ENCODE results near the gene CPEB4. TPM values are rescaled to one million over a fixed set of nuclear protein-coding genes. Genes with fewer than 3 reads are reported as not detected.

CPEB4 gene
- total and polyA plus RNA-seq, 9 of the 15 experiments (the other 6 are each of a cell fraction or from before 2014, with no cell fraction given) = 7.4 to 21.3 (median 12.4) TPM

DNA sequence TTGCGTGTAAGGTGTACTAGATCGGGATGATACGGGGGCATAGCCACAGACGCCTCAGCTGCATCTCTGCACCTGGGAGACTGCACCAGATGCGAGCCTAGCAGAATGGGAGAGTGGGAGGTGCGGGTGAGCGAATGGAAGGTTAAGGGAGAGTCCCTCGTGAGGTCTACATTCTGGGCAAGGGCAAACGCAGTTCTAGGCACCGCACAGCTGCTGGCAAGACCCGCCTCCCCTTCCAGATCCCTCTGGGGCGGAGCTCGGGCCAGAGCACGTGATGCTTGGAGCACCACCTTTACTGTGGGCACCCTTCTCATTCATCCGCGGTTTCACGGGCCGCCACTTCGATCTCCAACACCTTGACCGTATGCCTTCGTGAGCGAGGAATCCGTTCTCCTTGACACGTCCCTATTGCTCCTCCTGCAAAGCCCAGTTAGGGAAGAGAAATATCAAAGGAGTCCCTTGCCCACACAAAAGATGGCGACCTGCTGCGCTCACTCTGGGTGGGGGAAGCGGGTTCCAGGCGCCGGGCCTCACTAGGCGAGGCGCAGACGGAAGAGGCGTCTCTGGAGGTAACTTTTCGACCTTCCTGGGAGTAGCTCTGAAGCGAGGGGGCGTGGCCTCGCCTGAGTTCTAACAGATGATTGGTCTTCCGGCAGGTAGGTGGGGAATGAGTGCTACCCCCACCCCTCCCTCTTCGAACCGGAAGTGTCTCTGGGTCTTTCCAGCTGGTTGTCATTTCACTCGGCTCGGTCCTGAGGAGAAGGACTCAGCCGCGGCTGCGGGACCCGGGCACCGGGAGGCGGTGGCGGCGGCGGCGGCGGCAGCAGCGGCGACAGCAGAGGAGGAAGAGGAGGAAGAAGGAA lies at the start of gene CPEB4 (continued):
- TF ChIP-seq ZC3H11A (IDR thresholded peaks at IDR 0.05; ENCODE audit: low read depth, low read length) (no peak), ARID4B (CRISPR knock-in tag; IDR thresholded peaks at IDR 0.05) (peak; percentile 99), DPF2 (IDR thresholded peaks at IDR 0.05) (peak; percentile 56; the same call in 1 of the 2 replicates), GABPA (tag; conservative IDR thresholded peaks at IDR 0.05; ENCODE audit: low read depth) (peak; percentile 96), ZNF740 (CRISPR knock-in tag; IDR thresholded peaks at IDR 0.05) (peak; percentile 80), ZNF740 (tag; IDR thresholded peaks at IDR 0.05) (peak in 1 of 2 experiments; percentile 46; a peak in 1 of 4 replicates), JUND (IDR thresholded peaks at IDR 0.05; ENCODE audit: borderline replicate concordance, low read depth, low read length) (peak; percentile 54), JUND (tag; IDR thresholded peaks at IDR 0.05; ENCODE audit: borderline replicate concordance, low read depth, low read length) (no peak; the same call in 1 of the 3 replicates), HEY1 (CRISPR knock-in tag; IDR thresholded peaks at IDR 0.05; ENCODE audit: borderline replicate concordance) (peak; percentile 62; the same call in 1 of the 2 replicates), ZNF695 (CRISPR knock-in tag; IDR thresholded peaks at IDR 0.05) (0 out of 2 replicates have a peak, but pooled peaks have one; percentile 9), LEF1 (IDR thresholded peaks at IDR 0.05) (peak; percentile 33; the same call in 1 of the 2 replicates), SMC3 (conservative IDR thresholded peaks at IDR 0.05; ENCODE audit: insufficient read depth, low read depth, low read length) (no peak)
- TF ChIP-seq, protein P1, sequence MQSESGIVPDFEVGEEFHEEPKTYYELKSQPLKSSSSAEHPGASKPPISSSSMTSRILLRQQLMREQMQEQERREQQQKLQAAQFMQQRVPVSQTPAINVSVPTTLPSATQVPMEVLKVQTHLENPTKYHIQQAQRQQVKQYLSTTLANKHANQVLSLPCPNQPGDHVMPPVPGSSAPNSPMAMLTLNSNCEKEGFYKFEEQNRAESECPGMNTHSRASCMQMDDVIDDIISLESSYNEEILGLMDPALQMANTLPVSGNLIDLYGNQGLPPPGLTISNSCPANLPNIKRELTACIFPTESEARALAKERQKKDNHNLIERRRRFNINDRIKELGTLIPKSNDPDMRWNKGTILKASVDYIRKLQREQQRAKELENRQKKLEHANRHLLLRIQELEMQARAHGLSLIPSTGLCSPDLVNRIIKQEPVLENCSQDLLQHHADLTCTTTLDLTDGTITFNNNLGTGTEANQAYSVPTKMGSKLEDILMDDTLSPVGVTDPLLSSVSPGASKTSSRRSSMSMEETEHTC (IDR thresholded peaks at IDR 0.05) = peak; percentile 73
- TF ChIP-seq, protein P2, sequence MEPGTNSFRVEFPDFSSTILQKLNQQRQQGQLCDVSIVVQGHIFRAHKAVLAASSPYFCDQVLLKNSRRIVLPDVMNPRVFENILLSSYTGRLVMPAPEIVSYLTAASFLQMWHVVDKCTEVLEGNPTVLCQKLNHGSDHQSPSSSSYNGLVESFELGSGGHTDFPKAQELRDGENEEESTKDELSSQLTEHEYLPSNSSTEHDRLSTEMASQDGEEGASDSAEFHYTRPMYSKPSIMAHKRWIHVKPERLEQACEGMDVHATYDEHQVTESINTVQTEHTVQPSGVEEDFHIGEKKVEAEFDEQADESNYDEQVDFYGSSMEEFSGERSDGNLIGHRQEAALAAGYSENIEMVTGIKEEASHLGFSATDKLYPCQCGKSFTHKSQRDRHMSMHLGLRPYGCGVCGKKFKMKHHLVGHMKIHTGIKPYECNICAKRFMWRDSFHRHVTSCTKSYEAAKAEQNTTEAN (CRISPR knock-in tag; IDR thresholded peaks at IDR 0.05) = peak; percentile 84; the same call in 1 of the 2 replicates
